IPS-15b (cell line): ENCODE results near the gene AKT1.
A peak's percentile ranks its signal among the peaks of the same experiment; 100 is the strongest.
"Not testable (repeated sequence)": the region's sequence is repeated elsewhere in the genome, so short reads cannot be mapped to it uniquely, and the experiment has no call there.

Source experiments
- H3K27me3 ChIP-seq: one replicate; pipeline ENCODE4 v1.6.1; 2013; ENCODE audit warnings: low read length; ENCODE audit not compliant: control insufficient read depth, insufficient read depth
- H3K36me3 ChIP-seq: one replicate; pipeline ENCODE4 v1.6.1; 2013; ENCODE audit warnings: low read length; ENCODE audit not compliant: control insufficient read depth, insufficient read depth
- H3K4me1 ChIP-seq: one replicate; pipeline ENCODE4 v1.6.1; 2013; ENCODE audit warnings: mild to moderate bottlenecking, low read length; ENCODE audit not compliant: control insufficient read depth, insufficient read depth
- H3K4me3 ChIP-seq: one replicate; pipeline ENCODE4 v1.5.1; 2013; ENCODE audit warnings: low read depth, low read length
- H3K9ac ChIP-seq: one replicate; pipeline ENCODE4 v1.6.1; 2013; ENCODE audit warnings: low read depth, mild to moderate bottlenecking, low read length
- H3K9me3 ChIP-seq: one replicate; pipeline ENCODE4 v1.6.1; 2013; ENCODE audit warnings: mild to moderate bottlenecking, low read length; ENCODE audit not compliant: control insufficient read depth, insufficient read depth

The AKT1 gene

GRCh38 chr14:104731320-104732294 is 63.9 kb downstream of the AKT1 start:
- H3K9me3 ChIP-seq = no peaks in the 10 kb centered on the region
- H3K4me1 ChIP-seq = no peaks in the 10 kb centered on the region
- H3K4me3 ChIP-seq = no peak overlapping the region
- H3K27me3 ChIP-seq = no peaks in the 10 kb centered on the region
- no peak overlapping the region for H3K9ac ChIP-seq
- H3K36me3 ChIP-seq = no peaks in the 10 kb centered on the region

- H3K36me3 ChIP-seq = no peaks in the 10 kb centered on the region
- no peaks in the 10 kb centered on the region for H3K4me1 ChIP-seq
- no peaks in the 10 kb centered on the region for H3K27me3 ChIP-seq
- H3K9ac ChIP-seq = no peak overlapping the region
- no peak overlapping the region for H3K4me3 ChIP-seq
- H3K9me3 ChIP-seq = no peaks in the 10 kb centered on the region
Observed at GRCh38 chr14:104730487-104730886, 65.1 kb downstream of the AKT1 start.

- H3K9ac ChIP-seq = no peak overlapping the region
- H3K4me3 ChIP-seq = no peak overlapping the region
- H3K27me3 ChIP-seq = no peaks in the 10 kb centered on the region
- no peaks in the 10 kb centered on the region for H3K4me1 ChIP-seq
- no peaks in the 10 kb centered on the region for H3K9me3 ChIP-seq
- no peaks in the 10 kb centered on the region for H3K36me3 ChIP-seq
Observed at GRCh38 chr14:104729835-104730181, 65.7 kb downstream of the AKT1 start.

- H3K27me3 ChIP-seq, H3K9ac ChIP-seq, H3K36me3 ChIP-seq, H3K9me3 ChIP-seq, H3K4me1 ChIP-seq, H3K4me3 ChIP-seq: not testable (repeated sequence)
Observed at GRCh38 chr14:104729176-104729834, 66.2 kb downstream of the AKT1 start.

GRCh38 chr14:104728631-104729030 is 66.9 kb downstream of the AKT1 start:
- Histone ChIP-seq H3K4me1 (no peaks in the 10 kb centered on the region), H3K27me3 (no peaks in the 10 kb centered on the region), H3K4me3 (no peak overlapping the region), H3K9ac (no peak overlapping the region), H3K36me3 (no peaks in the 10 kb centered on the region), H3K9me3 (no peaks in the 10 kb centered on the region)

- H3K36me3 ChIP-seq = no peaks in the 10 kb centered on the region
- no peak overlapping the region for H3K4me3 ChIP-seq
- no peaks in the 10 kb centered on the region for H3K9me3 ChIP-seq
- H3K27me3 ChIP-seq = no peaks in the 10 kb centered on the region
- H3K4me1 ChIP-seq = no peaks in the 10 kb centered on the region
- no peak overlapping the region for H3K9ac ChIP-seq
Observed at GRCh38 chr14:104726600-104727451, 68.7 kb downstream of the AKT1 start.

- Histone ChIP-seq H3K9me3 (no peaks in the 10 kb centered on the region), H3K4me1 (no peaks in the 10 kb centered on the region), H3K9ac (no peak overlapping the region), H3K4me3 (no peak overlapping the region), H3K36me3 (no peaks in the 10 kb centered on the region), H3K27me3 (no peaks in the 10 kb centered on the region)
Observed at GRCh38 chr14:104725772-104726548, 69.6 kb downstream of the AKT1 start.

GRCh38 chr14:104724981-104725771 is 70.4 kb downstream of the AKT1 start:
- peak overlapping the region; percentile 50 for H3K4me3 ChIP-seq
- no peaks in the 10 kb centered on the region for H3K9me3 ChIP-seq
- no peaks in the 10 kb centered on the region for H3K27me3 ChIP-seq
- H3K4me1 ChIP-seq = no peaks in the 10 kb centered on the region
- no peaks in the 10 kb centered on the region for H3K36me3 ChIP-seq
- no peak overlapping the region for H3K9ac ChIP-seq

- no peaks in the 10 kb centered on the region for H3K4me1 ChIP-seq
- no peak overlapping the region for H3K9ac ChIP-seq
- no peaks in the 10 kb centered on the region for H3K36me3 ChIP-seq
- H3K9me3 ChIP-seq = no peaks in the 10 kb centered on the region
- peak overlapping the region; percentile 50 for H3K4me3 ChIP-seq
- H3K27me3 ChIP-seq = no peaks in the 10 kb centered on the region
Observed at GRCh38 chr14:104724407-104724980, 71.1 kb downstream of the AKT1 start.

GRCh38 chr14:104723651-104724406 is 71.7 kb downstream of the AKT1 start, which contains the start of gene ADSS1:
TSS of gene ADSS1 (plus strand) at chr14:104724229. CDS start at chr14:104724271, 42 bp downstream.
- no peaks in the 10 kb centered on the region for H3K4me1 ChIP-seq
- no peaks in the 10 kb centered on the region for H3K36me3 ChIP-seq
- H3K9me3 ChIP-seq = no peaks in the 10 kb centered on the region
- peak within 1 kb of the TSS; percentile 59 for H3K4me3 ChIP-seq
- no peak within 1 kb of the TSS for H3K9ac ChIP-seq
- no peaks in the 10 kb centered on the region for H3K27me3 ChIP-seq
